ENCODE measurements around the gene KIAA0040.

DNA sequence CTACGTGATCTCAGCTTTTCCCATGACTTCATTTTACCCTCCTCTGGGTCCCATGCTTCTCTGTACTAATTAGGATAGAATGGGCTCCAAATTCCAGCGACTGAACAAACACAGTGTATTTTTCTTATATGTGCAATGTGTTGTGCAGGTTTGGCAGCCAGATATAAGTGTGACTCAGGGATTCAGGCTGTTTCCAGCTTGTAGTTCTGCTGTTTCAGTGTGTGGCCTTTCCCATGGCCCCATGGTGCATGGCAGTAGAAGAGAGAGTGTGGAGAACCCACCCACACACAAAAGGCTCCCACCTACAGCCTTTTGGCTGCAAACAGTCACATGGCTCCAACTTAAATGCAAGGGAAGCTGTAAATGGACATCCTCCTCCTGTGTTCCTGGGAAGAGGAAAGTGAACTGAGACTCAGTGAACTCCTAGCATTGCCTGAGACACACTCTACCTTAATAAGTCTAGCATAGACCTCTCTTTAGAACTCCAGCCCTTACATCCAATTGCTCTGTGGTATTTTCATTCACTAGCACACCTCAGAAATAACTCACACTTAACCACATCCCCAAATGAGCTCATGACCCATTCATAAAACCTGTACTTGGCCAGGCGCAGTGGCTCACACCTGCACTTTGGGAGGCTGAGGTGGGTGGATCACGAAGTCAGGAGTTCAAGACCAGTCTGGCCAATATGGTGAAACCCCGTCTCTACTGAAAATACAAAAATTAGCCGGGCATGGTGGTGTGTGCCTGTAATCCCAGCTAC is 58.7 kb downstream of the KIAA0040 start:
- TF ChIP-seq ATF2 (IDR thresholded peaks at IDR 0.05; ENCODE audit: low read length), result peak; percentile 65; the same call in 1 of the 2 replicates
- TF ChIP-seq EED (IDR thresholded peaks at IDR 0.05; ENCODE audit: low read depth), result peak; percentile 41; the same call in 1 of the 2 replicates
- TF ChIP-seq CTCF (IDR thresholded peaks at IDR 0.05 in 2 of 3, conservative IDR thresholded peaks at IDR 0.05 in 1 of 3; ENCODE audit: control insufficient read depth in 2 of 3, extremely low read depth in 1 of 3, insufficient read depth in 1 of 3, low read depth in 3 of 3, low read length in 3 of 3), result no peak
- TF ChIP-seq POLR2A (IDR thresholded peaks at IDR 0.05; ENCODE audit: low read depth, low read length), result no peak
- TF ChIP-seq EP300 (IDR thresholded peaks at IDR 0.05; ENCODE audit: borderline replicate concordance in 1 of 2, control insufficient read depth in 1 of 2, low read depth in 2 of 2, low read length in 2 of 2), result no peak
- TF ChIP-seq PKNOX1 (IDR thresholded peaks at IDR 0.05), result no peak
- TF ChIP-seq POLR2AphosphoS5 (IDR thresholded peaks at IDR 0.05; ENCODE audit: low read length), result no peak
- TF ChIP-seq NFXL1 (IDR thresholded peaks at IDR 0.05; ENCODE audit: borderline replicate concordance), result no peak
- TF ChIP-seq SUZ12 (IDR thresholded peaks at IDR 0.05; ENCODE audit: unreplicated experiment), result no peak
